Skeletal muscle satellite cell (primary cell): ENCODE measurements around the gene EPAS1. TPM values are rescaled to one million over a fixed set of nuclear protein-coding genes. Genes with fewer than 3 reads are reported as not detected.

Experiments used
- H3K27me3 ChIP-seq: 2 replicates; pipeline ENCODE4 v1.7.0; 2013; ENCODE audit warnings: low read length; ENCODE audit not compliant: control insufficient read depth, insufficient read depth
- H3K36me3 ChIP-seq: 2 replicates; pipeline ENCODE4 v1.7.0; 2013; ENCODE audit warnings: mild to moderate bottlenecking, control low read depth, low read length; ENCODE audit not compliant: insufficient read depth
- H3K4me1 ChIP-seq: 2 replicates; pipeline ENCODE4 v1.7.0; 2013; ENCODE audit warnings: low read length; ENCODE audit not compliant: control insufficient read depth, insufficient read depth
- H3K4me2 ChIP-seq: 2 replicates; pipeline ENCODE4 v1.7.0; 2013; ENCODE audit warnings: mild to moderate bottlenecking, low read length
- H3K4me3 ChIP-seq: 2 replicates; pipeline ENCODE4 v1.7.0; 2013; ENCODE audit warnings: low read length
- H3K9ac ChIP-seq: 2 replicates; pipeline ENCODE4 v1.7.0; 2013; ENCODE audit warnings: mild to moderate bottlenecking, low read depth, low read length, moderate library complexity
- H3K9me3 ChIP-seq: replicated peaks from 2 replicates; pipeline ENCODE4 v1.7.0; 2013; ENCODE audit warnings: mild to moderate bottlenecking, control low read depth, low read length
- total RNA-seq: library from RNA; depleted of rRNA; stranded (reverse); fragments of >200 nt; gene quantifications from 2 replicates; pipeline ENCODE4 v1.2.3, GENCODE V29; 2012; rRNA removed

EPAS1 gene
- total RNA-seq, result 46.3 and 63.6 TPM in 2 replicates

DNA sequence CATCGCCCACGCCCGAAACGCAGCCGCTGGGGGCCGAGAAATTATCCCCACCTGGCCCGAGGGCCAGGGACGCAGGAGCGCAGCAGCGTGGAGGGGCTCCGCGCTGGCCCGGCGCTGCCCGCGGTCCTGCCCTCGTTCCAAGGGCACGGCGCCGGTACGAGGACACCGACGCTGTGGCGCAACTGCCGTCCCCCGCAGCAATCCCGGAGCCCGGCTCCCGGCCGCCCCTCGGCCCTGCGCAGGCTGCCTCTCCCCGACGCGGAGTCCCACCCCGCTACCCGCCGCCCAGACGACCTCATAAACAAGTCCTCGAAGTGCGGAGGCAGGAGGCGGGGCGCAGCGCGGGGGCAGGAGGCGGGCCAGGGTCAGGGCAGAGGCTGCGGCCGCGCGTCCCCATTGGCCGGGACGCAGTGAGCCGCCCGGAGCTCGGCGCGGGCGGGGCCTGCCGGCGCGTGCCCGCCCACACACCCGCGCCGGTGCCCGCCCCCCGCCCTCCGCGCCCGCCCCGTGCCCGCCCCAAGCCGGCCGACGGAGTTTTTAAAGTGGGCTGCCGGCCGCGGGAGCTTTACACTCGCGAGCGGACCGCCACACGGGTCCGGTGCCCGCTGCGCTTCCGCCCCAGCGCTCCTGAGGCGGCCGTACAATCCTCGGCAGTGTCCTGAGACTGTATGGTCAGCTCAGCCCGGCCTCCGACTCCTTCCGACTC is at the start of gene EPAS1:
EPAS1 (plus strand) TSS at position 568 of the 706 bp plus-strand sequence. CDS start 505 bp downstream, outside the sequence.
- H3K4me1 ChIP-seq, result peaks cover 10% of the 10 kb centered on the region
- peak within 1 kb of the TSS; percentile 84 for H3K4me2 ChIP-seq
- peaks cover 10% of the 10 kb centered on the region for H3K27me3 ChIP-seq
- H3K36me3 ChIP-seq, result no peaks in the 10 kb centered on the region
- H3K9ac ChIP-seq, result peak within 1 kb of the TSS; percentile 81
- H3K9me3 ChIP-seq, result no peaks in the 10 kb centered on the region
- peak within 1 kb of the TSS; percentile 75 for H3K4me3 ChIP-seq

- H3K4me3 ChIP-seq, result no peak overlapping the region
- H3K36me3 ChIP-seq, result no peaks in the 10 kb centered on the region
- H3K4me1 ChIP-seq, result no peaks in the 10 kb centered on the region
- no peak overlapping the region for H3K9ac ChIP-seq
- no peaks in the 10 kb centered on the region for H3K9me3 ChIP-seq
- H3K4me2 ChIP-seq, result no peak overlapping the region
- H3K27me3 ChIP-seq, result peaks cover 8% of the 10 kb centered on the region
These were observed 49.0 kb upstream of the EPAS1 start for GRCh38 chr2:46248171-46248570.

GRCh38 chr2:46249654-46250053 is 47.6 kb upstream of the EPAS1 start:
- Histone ChIP-seq H3K27me3 (peaks cover 8% of the 10 kb centered on the region), H3K4me2 (no peak overlapping the region), H3K36me3 (no peaks in the 10 kb centered on the region), H3K4me1 (no peaks in the 10 kb centered on the region), H3K9ac (no peak overlapping the region), H3K9me3 (no peaks in the 10 kb centered on the region), H3K4me3 (no peak overlapping the region)

GRCh38 chr2:46252891-46253659 is 44.1 kb upstream of the EPAS1 start:
- no peaks in the 10 kb centered on the region for H3K4me1 ChIP-seq
- no peaks in the 10 kb centered on the region for H3K36me3 ChIP-seq
- no peak overlapping the region for H3K9ac ChIP-seq
- no peak overlapping the region for H3K4me2 ChIP-seq
- peaks cover 10% of the 10 kb centered on the region for H3K27me3 ChIP-seq
- H3K4me3 ChIP-seq, result no peak overlapping the region
- H3K9me3 ChIP-seq, result no peaks in the 10 kb centered on the region

GRCh38 chr2:46254474-46254873 is 42.7 kb upstream of the EPAS1 start:
- Histone ChIP-seq H3K4me1 (no peaks in the 10 kb centered on the region), H3K9ac (no peak overlapping the region), H3K4me2 (no peak overlapping the region), H3K36me3 (no peaks in the 10 kb centered on the region), H3K4me3 (no peak overlapping the region), H3K9me3 (no peaks in the 10 kb centered on the region), H3K27me3 (peaks cover 10% of the 10 kb centered on the region)

DNA sequence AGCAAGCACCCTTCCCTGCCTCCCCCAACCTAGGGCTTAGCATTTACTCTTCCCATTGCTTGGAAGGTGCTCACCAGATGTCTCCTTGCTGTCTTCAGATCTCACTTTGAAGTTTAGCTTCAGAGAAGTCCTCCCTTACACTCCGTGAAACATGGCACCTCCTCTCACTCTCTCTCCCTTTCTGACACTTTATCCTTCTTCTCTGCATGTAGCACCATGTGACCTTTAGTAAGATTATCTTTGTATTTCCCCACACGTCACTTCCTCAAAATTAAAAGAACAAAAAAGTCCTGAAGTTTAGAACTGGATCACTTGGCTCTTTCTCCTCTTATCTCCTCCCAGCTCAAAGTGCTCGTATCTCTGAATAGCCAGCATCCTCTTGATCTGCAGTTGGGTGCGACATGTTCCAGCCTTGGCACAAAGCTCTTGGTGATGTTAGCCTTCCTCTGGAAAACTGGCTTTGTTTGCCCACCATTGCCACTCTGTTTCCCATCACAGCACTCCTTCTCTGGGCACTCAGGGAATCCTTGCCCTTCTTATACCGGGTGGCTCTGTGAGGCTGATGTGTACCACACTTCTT is 40.6 kb upstream of the EPAS1 start:
- Histone ChIP-seq H3K9me3 (no peaks in the 10 kb centered on the region), H3K36me3 (no peaks in the 10 kb centered on the region), H3K9ac (no peak overlapping the region), H3K4me2 (no peak overlapping the region), H3K4me1 (no peaks in the 10 kb centered on the region), H3K4me3 (no peak overlapping the region), H3K27me3 (peaks cover 10% of the 10 kb centered on the region)

GRCh38 chr2:46257476-46257875 is 39.7 kb upstream of the EPAS1 start:
- no peak overlapping the region for H3K4me2 ChIP-seq
- H3K9ac ChIP-seq, result no peak overlapping the region
- no peaks in the 10 kb centered on the region for H3K4me1 ChIP-seq
- H3K27me3 ChIP-seq, result peaks cover 4% of the 10 kb centered on the region
- no peaks in the 10 kb centered on the region for H3K36me3 ChIP-seq
- H3K9me3 ChIP-seq, result no peaks in the 10 kb centered on the region
- H3K4me3 ChIP-seq, result no peak overlapping the region

DNA sequence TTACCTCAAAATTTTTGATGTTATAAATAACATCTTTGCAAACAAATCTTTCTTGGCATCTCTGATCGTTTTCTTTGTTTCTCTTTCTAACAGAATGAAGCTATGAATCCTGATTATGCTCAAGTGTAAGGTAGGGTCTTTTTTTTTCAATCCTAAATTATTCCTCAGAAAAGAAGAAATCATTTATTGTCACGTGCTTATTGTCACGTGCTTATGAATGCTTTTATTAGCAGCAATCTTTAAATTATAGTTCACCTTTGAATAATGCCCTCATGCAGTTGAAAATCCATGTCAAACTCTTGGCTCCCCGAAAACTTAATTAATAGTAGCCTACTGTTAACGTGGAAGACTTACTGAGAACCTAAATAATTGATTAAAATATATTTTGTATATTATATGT is 39.2 kb upstream of the EPAS1 start:
- H3K9me3 ChIP-seq, result no peaks in the 10 kb centered on the region
- no peaks in the 10 kb centered on the region for H3K4me1 ChIP-seq
- H3K27me3 ChIP-seq, result peaks cover 4% of the 10 kb centered on the region
- H3K36me3 ChIP-seq, result no peaks in the 10 kb centered on the region
- no peak overlapping the region for H3K4me3 ChIP-seq
- H3K4me2 ChIP-seq, result no peak overlapping the region
- no peak overlapping the region for H3K9ac ChIP-seq

DNA sequence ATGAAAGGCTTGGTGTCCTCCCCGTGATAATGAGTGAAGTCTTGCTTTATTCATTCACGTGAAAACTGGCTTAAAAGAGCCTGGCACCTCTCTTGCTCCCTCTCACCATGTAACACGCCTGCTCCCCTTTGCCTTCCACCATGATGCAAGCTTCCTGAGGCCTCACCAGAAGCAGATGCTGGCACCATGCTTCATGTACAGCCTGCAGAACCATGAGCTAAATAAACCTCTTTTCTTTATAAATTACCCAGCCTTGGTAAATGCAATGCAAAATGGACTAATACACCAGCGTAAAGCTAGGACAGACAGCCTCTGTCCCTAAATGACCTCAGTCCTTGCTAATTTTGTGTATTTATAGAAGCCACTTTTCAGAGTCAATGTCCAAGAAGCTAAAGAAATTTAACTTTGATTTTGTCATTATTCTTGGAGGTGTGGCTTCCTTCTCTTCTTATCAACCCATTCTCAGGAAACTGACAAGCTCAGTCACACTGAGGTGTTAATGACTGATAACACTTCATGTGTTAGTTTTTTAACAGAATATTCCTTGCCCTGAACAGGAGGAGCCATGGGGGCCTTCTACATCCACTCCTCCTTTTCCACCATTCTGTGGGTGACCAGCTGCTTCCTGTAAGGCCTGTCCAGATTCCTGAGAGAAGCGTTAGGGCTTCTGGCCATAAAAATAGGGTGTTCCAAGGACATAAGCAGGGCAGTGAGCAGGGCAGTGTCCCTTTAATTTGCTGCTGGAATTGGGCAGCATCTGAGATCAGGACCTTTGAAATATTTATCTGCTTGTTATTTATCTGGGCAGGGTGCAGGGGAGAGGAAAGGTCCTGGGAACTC is 38.0 kb upstream of the EPAS1 start:
- no peaks in the 10 kb centered on the region for H3K9me3 ChIP-seq
- no peak overlapping the region for H3K4me2 ChIP-seq
- no peak overlapping the region for H3K4me3 ChIP-seq
- no peak overlapping the region for H3K9ac ChIP-seq
- H3K36me3 ChIP-seq, result no peaks in the 10 kb centered on the region
- H3K4me1 ChIP-seq, result no peaks in the 10 kb centered on the region
- H3K27me3 ChIP-seq, result peaks cover 4% of the 10 kb centered on the region

GRCh38 chr2:46259777-46260168 is 37.4 kb upstream of the EPAS1 start:
- no peak overlapping the region for H3K4me2 ChIP-seq
- H3K9me3 ChIP-seq, result no peaks in the 10 kb centered on the region
- H3K36me3 ChIP-seq, result no peaks in the 10 kb centered on the region
- no peak overlapping the region for H3K4me3 ChIP-seq
- H3K9ac ChIP-seq, result no peak overlapping the region
- H3K27me3 ChIP-seq, result peaks cover 8% of the 10 kb centered on the region
- no peaks in the 10 kb centered on the region for H3K4me1 ChIP-seq

DNA sequence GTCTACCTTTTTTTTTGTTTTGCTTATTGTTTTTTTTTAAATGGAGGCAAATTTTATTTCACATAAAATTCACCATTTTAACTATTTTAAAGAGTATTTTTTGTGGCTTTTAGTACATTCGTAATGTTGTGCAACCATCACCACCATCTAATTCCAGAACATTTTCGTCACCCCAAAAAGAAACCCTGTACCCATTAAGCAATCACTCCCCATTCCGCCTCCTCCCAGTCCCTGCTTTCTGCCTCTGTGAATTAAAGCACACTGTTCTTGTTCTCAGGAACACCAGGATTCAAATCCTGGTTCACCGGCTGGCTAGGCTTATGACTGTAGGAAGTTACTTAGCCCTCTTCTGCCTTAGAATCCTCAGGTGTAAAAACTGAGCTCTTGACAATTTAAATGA is 36.9 kb upstream of the EPAS1 start:
- no peaks in the 10 kb centered on the region for H3K9me3 ChIP-seq
- no peak overlapping the region for H3K4me2 ChIP-seq
- peaks cover 11% of the 10 kb centered on the region for H3K27me3 ChIP-seq
- H3K9ac ChIP-seq, result no peak overlapping the region
- H3K4me1 ChIP-seq, result no peaks in the 10 kb centered on the region
- no peaks in the 10 kb centered on the region for H3K36me3 ChIP-seq
- no peak overlapping the region for H3K4me3 ChIP-seq
